ENCODE measurements around the gene RPS15.

The RPS15 gene

DNA sequence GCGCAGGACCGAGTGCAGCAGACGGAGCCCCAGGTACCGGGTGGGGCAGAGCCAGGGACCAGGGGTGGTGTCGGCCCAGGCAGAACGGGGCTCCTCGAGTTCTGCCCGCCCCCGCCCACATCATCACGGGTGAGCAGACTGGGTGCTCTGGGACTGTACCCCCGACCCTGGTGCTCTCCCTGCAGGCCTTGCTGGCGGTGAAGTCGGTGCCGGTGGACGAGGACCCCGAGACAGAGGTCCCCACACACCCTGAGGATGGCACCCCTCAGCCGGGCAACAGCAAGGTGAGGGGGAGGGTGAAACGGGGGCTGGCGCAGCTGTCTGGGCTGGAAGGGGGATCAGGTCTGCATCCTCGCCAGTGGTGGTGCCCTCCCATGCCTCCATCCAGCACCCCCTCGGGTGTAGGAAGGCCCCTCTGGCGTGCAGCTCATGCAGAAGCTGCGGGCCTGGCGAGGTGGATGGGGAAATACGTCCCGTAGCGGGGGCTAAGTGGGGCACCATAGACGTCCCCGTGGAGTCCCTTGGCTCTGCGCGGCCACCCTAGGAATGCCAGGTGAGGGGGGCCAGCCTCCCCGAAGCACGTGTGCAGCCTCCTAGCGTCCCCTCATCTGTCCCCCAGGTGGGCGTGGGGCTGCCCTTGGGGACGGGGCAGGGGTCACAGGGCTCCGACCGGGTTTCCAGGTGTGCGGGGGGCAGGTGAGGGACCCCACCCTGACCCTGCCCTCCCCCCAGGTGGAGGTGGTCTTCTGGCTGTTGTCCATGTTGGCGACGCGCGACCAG lies 18.1 kb downstream of the RPS15 start:
- H3K4me3 ChIP-seq (ENCODE audit: low read length): no peak overlapping the region
- H3K27ac ChIP-seq (ENCODE audit: low read length): no peak overlapping the region
- H3K4me1 ChIP-seq (ENCODE audit: low read length): peaks cover 13% of the 10 kb centered on the region; the same call in 1 of the 2 replicates
- peak overlapping the region; percentile 88; the same call in 1 of the 2 replicates for H3K4me2 ChIP-seq (ENCODE audit: low read depth, low read length)
- H3K36me3 ChIP-seq (replicated peaks; ENCODE audit: insufficient read depth, low read length): no peaks in the 10 kb centered on the region
- peaks cover 48% of the 10 kb centered on the region for H3K27me3 ChIP-seq (replicated peaks; ENCODE audit: insufficient read depth, low read length)
- no peaks in the 10 kb centered on the region for H3K9me2 ChIP-seq (replicated peaks; ENCODE audit: insufficient read depth, low read length)
- DNase-seq: no peak
- no peaks in the 10 kb centered on the region for H3K9me3 ChIP-seq (replicated peaks; ENCODE audit: insufficient read depth, low read length)
- peaks cover 12% of the 10 kb centered on the region for H3F3A ChIP-seq (ENCODE audit: insufficient read depth, low read length)
- H2AFZ ChIP-seq (ENCODE audit: low read length): no peak overlapping the region
- H3K9ac ChIP-seq (ENCODE audit: low read length): no peak overlapping the region
- TF ChIP-seq EZH2phosphoT487 (IDR thresholded peaks at IDR 0.05; ENCODE audit: low read length) (no peak), EZH2 (optimal IDR thresholded peaks at IDR 0.05; ENCODE audit: low read depth, low read length) (no peak)
- no peaks in the 10 kb centered on the region for H4K20me1 ChIP-seq (ENCODE audit: insufficient read depth, low read length)
- no peaks in the 10 kb centered on the region for H3K79me2 ChIP-seq (ENCODE audit: low read length)

DNA sequence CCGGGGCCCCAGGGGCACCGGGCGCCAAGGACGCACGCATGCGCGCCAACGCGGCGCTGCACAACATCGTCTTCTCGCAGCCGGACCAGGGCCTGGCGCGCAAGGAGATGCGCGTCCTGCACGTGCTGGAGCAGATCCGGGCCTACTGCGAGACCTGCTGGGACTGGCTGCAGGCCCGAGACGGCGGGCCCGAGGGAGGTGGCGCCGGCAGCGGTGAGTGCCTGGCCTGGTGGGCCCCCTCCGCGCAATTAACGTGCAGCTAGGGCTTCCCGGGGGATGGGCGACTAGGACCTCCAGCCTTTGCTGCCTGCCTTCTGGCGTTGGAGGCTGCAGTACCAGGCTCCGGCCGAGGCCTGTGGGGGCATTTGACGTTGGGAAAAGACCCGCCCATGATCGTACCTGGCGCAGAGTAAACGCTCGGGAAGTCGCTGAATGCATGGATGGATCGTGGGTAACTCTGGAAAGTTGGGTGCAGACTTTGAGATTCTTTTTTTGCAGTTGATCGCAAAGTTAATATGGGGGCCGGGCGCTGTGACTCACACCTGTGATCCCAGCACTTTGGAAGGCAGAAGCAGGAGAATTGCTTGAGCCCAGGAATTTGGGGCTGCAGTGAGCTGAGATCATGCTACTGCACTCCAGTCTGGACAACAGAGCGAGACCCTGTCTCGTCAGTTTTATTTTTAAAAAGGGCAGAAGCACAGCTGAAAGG lies 19.0 kb downstream of the RPS15 start:
- no peak overlapping the region for H2AFZ ChIP-seq (ENCODE audit: low read length)
- no peaks in the 10 kb centered on the region for H3K36me3 ChIP-seq (replicated peaks; ENCODE audit: insufficient read depth, low read length)
- H3K4me1 ChIP-seq (ENCODE audit: low read length): peaks cover 13% of the 10 kb centered on the region; the same call in 1 of the 2 replicates
- H3K27ac ChIP-seq (ENCODE audit: low read length): no peak overlapping the region
- no peaks in the 10 kb centered on the region for H3K9me2 ChIP-seq (replicated peaks; ENCODE audit: insufficient read depth, low read length)
- no peak for DNase-seq
- H3K4me3 ChIP-seq (ENCODE audit: low read length): no peak overlapping the region
- H3K9ac ChIP-seq (ENCODE audit: low read length): no peak overlapping the region
- no peak for TF ChIP-seq EZH2phosphoT487 (IDR thresholded peaks at IDR 0.05; ENCODE audit: low read length)
- TF ChIP-seq EZH2 (optimal IDR thresholded peaks at IDR 0.05; ENCODE audit: low read depth, low read length): no peak
- TF ChIP-seq, protein P1, sequence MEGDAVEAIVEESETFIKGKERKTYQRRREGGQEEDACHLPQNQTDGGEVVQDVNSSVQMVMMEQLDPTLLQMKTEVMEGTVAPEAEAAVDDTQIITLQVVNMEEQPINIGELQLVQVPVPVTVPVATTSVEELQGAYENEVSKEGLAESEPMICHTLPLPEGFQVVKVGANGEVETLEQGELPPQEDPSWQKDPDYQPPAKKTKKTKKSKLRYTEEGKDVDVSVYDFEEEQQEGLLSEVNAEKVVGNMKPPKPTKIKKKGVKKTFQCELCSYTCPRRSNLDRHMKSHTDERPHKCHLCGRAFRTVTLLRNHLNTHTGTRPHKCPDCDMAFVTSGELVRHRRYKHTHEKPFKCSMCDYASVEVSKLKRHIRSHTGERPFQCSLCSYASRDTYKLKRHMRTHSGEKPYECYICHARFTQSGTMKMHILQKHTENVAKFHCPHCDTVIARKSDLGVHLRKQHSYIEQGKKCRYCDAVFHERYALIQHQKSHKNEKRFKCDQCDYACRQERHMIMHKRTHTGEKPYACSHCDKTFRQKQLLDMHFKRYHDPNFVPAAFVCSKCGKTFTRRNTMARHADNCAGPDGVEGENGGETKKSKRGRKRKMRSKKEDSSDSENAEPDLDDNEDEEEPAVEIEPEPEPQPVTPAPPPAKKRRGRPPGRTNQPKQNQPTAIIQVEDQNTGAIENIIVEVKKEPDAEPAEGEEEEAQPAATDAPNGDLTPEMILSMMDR (IDR thresholded peaks at IDR 0.05; ENCODE audit: low read length): no peak
- H3K9me3 ChIP-seq (replicated peaks; ENCODE audit: insufficient read depth, low read length): no peaks in the 10 kb centered on the region
- no peak overlapping the region for H3K4me2 ChIP-seq (ENCODE audit: low read depth, low read length)
- peaks cover 39% of the 10 kb centered on the region for H3K27me3 ChIP-seq (replicated peaks; ENCODE audit: insufficient read depth, low read length)
- H3F3A ChIP-seq (ENCODE audit: insufficient read depth, low read length): peaks cover 12% of the 10 kb centered on the region
- no peaks in the 10 kb centered on the region for H4K20me1 ChIP-seq (ENCODE audit: insufficient read depth, low read length)
- H3K79me2 ChIP-seq (ENCODE audit: low read length): no peaks in the 10 kb centered on the region

DNA sequence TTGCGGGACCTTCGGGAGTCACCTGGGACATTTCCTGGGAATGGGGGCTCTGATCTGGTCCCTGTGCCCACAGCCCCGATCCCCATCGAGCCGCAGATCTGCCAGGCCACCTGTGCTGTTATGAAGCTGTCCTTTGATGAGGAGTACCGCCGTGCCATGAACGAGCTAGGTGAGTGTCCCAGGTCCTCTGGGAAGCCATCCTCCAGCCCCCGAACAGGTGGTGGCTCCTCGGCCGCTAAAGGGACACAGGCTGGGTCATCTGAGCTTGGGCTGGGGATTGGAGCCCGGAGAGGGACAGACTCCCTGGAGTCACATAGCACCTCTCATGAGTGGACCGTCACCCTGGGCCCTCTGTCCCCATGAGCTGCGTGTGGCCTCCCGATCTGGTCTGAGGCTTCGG lies 19.7 kb downstream of the RPS15 start:
- no peaks in the 10 kb centered on the region for H3K9me3 ChIP-seq (replicated peaks; ENCODE audit: insufficient read depth, low read length)
- no peak for DNase-seq
- H3K36me3 ChIP-seq (replicated peaks; ENCODE audit: insufficient read depth, low read length): no peaks in the 10 kb centered on the region
- H3K27me3 ChIP-seq (replicated peaks; ENCODE audit: insufficient read depth, low read length): peaks cover 32% of the 10 kb centered on the region
- no peak overlapping the region for H3K4me3 ChIP-seq (ENCODE audit: low read length)
- no peak overlapping the region for H2AFZ ChIP-seq (ENCODE audit: low read length)
- no peak overlapping the region for H3K9ac ChIP-seq (ENCODE audit: low read length)
- no peaks in the 10 kb centered on the region for H3K79me2 ChIP-seq (ENCODE audit: low read length)
- no peak overlapping the region for H3K27ac ChIP-seq (ENCODE audit: low read length)
- peaks cover 13% of the 10 kb centered on the region; the same call in 1 of the 2 replicates for H3K4me1 ChIP-seq (ENCODE audit: low read length)
- no peak overlapping the region for H3K4me2 ChIP-seq (ENCODE audit: low read depth, low read length)
- peaks cover 12% of the 10 kb centered on the region for H3F3A ChIP-seq (ENCODE audit: insufficient read depth, low read length)
- H4K20me1 ChIP-seq (ENCODE audit: insufficient read depth, low read length): no peaks in the 10 kb centered on the region
- H3K9me2 ChIP-seq (replicated peaks; ENCODE audit: insufficient read depth, low read length): no peaks in the 10 kb centered on the region
- TF ChIP-seq, protein P1 (IDR thresholded peaks at IDR 0.05; ENCODE audit: low read length): no peak
- TF ChIP-seq EZH2 (optimal IDR thresholded peaks at IDR 0.05; ENCODE audit: low read depth, low read length): no peak
- no peak for TF ChIP-seq EZH2phosphoT487 (IDR thresholded peaks at IDR 0.05; ENCODE audit: low read length)

All from MM.1S (cell line).